H1 (cell line): ENCODE measurements around the gene MAPT. TPM values are rescaled to one million over a fixed set of nuclear protein-coding genes. Genes with fewer than 3 reads are reported as not detected.
A peak's percentile ranks its signal among the peaks of the same experiment; 100 is the strongest.

ENCODE experiments used
- ATF2 ChIP-seq: IDR thresholded peaks from 2 replicates; pipeline ENCODE4 v1.6.1; 2012; ENCODE audit warnings: low read length, inconsistent platforms
- CHD1 ChIP-seq: IDR thresholded peaks from 2 replicates; pipeline ENCODE4 v1.6.1; 2012; ENCODE audit warnings: low read depth, low read length, improper control_type of control experiment
- EP300 ChIP-seq, 2 experiments: IDR thresholded peaks; 1 replicate in 1 of 2; 2 replicates in 1 of 2; pipeline ENCODE4 v1.6.1; 2011 to 2012; ENCODE audit warnings: low read depth in 2 of 2, low read length in 2 of 2, mild to moderate bottlenecking in 2 of 2, borderline replicate concordance in 1 of 2, inconsistent platforms in 1 of 2, moderate library complexity in 1 of 2
- EZH2 ChIP-seq: fragments of 200-600 bp; sonication (generic); IDR thresholded peaks from 2 replicates; pipeline ENCODE4 v1.7.1; 2012; ENCODE audit warnings: low read depth, mild to moderate bottlenecking, moderate library complexity, low read length, inconsistent platforms; ENCODE audit not compliant: severe bottlenecking
- KDM1A ChIP-seq: fragments of 200-600, 300-600 bp; sonication (generic); IDR thresholded peaks from 2 replicates; pipeline ENCODE4 v1.7.1; 2016; ENCODE audit warnings: mild to moderate bottlenecking, low read length, borderline replicate concordance
- MAFK ChIP-seq: IDR thresholded peaks from 2 replicates; pipeline ENCODE4 v1.6.1; 2012; ENCODE audit warnings: low read depth, mild to moderate bottlenecking, improper control_type of control experiment, low read length
- PHF8 ChIP-seq: fragments of 200-600 bp; sonication (generic); conservative IDR thresholded peaks from 2 replicates; pipeline ENCODE4 v1.7.1; 2012; ENCODE audit warnings: low read depth, mild to moderate bottlenecking, inconsistent platforms, low read length, moderate library complexity
- RNF2 ChIP-seq: fragments of 200-900, 300-1000 bp; sonication (generic); IDR thresholded peaks from 2 replicates; pipeline ENCODE4 v1.7.1; 2016; ENCODE audit warnings: borderline replicate concordance, low read depth, mild to moderate bottlenecking, antibody characterized with exemption, low read length; ENCODE audit not compliant: poor library complexity, severe bottlenecking; ENCODE audit errors: missing control alignments
- SP1 ChIP-seq: IDR thresholded peaks from 2 replicates; pipeline ENCODE4 v1.6.1; 2011; ENCODE audit warnings: low read depth, low read length
- SP4 ChIP-seq: IDR thresholded peaks from 2 replicates; pipeline ENCODE4 v1.6.1; 2012; ENCODE audit warnings: low read length, inconsistent platforms
- SRF ChIP-seq: IDR thresholded peaks from 2 replicates; pipeline ENCODE4 v1.6.1; 2011; ENCODE audit warnings: mild to moderate bottlenecking, low read depth, low read length, moderate library complexity
- TAF1 ChIP-seq: IDR thresholded peaks from 2 replicates; pipeline ENCODE4 v1.6.1; 2011; ENCODE audit warnings: mild to moderate bottlenecking, low read depth, low read length
- TAF7 ChIP-seq: optimal IDR thresholded peaks from 2 replicates; pipeline ENCODE3; 2011; ENCODE audit warnings: low read depth, mild to moderate bottlenecking, inconsistent platforms, low read length, moderate library complexity, borderline replicate concordance
- polyA plus RNA-seq, 7 experiments: library from polyadenylated mRNA; depleted of rRNA in 3 of 7; stranded (reverse) in 5 of 7; unstranded in 2 of 7; fragments of >200 nt in 5 of 7; fragments of 200-250 nt in 2 of 7; gene quantifications; 1 replicate in 5 of 7; 2 replicates in 1 of 7; 4 replicates in 1 of 7; pipeline versions ENCODE4 v1.2.1 to v1.2.3, GENCODE V29; 2011 to 2013; ENCODE audit warnings: missing spikeins in 2 of 7, mixed read lengths in 2 of 7
- total RNA-seq: library from RNA; stranded (reverse); fragmentation: NEBNext Ultra II Directional; extraction: Animal tissue kit (Norgen Biotek cat#: 25700); gene quantifications from 2 replicates; pipeline ENCODE4 v1.2.1, GENCODE V29; 2021

Gene MAPT
- total and polyA plus RNA-seq, 2 of the 8 experiments (the other 6 are each of a cell fraction or from before 2014, with no cell fraction given): 0.54 to 1.7 TPM

- no peak for TF ChIP-seq RNF2
- no peak for TF ChIP-seq CHD1
- TF ChIP-seq TAF7: no peak
- no peak for TF ChIP-seq SP1
- peak; percentile 56 for TF ChIP-seq EZH2
- TF ChIP-seq KDM1A: no peak
- TF ChIP-seq SP4: no peak
- TF ChIP-seq TAF1: peak; percentile 44; the same call in 1 of the 2 replicates
- TF ChIP-seq MAFK: no peak
- TF ChIP-seq PHF8: 0 out of 2 replicates have a peak, but pooled peaks have one; percentile 34
- TF ChIP-seq EP300 (IDR thresholded peaks at IDR 0.05; ENCODE audit: borderline replicate concordance in 1 of 2, low read depth in 2 of 2, low read length in 2 of 2): no peak
- no peak for TF ChIP-seq SRF
- TF ChIP-seq ATF2: no peak
These were observed 2.7 kb downstream of the MAPT start (continued) for GRCh38 chr17:45896803-45897693.
